B cell (primary cell): Measurements from ENCODE around the gene BICRAL. TPM values are rescaled to one million over a fixed set of nuclear protein-coding genes. Genes with fewer than 3 reads are reported as not detected.

ENCODE experiments used
- ATAC-seq: fragments of 200-7000 bp; cut with Tn5 transposase; one replicate; pipeline ENCODE4 v1.10.0; 2021; ENCODE audit warnings: low read depth, mild to moderate bottlenecking, moderate number of reproducible peaks, moderate library complexity
- CTCF ChIA-PET: fragments of 350-600 bp; sonication (Branson Sonifier 250); formaldehyde crosslinking; loops from one replicate; lab custom pipeline; 2021; ENCODE audit warnings: antibody characterized with exemption, inconsistent platforms; lab: Charles Lee
- POLR2A ChIA-PET: fragments of 350-600 bp; sonication (Branson Sonifier 250); formaldehyde crosslinking; loops from one replicate; lab custom pipeline; 2021; ENCODE audit warnings: antibody characterized with exemption; lab: Charles Lee
- DNase-seq: peaks from one replicate; pipeline ENCODE4 v3.0.0; 2013
- H2AFZ ChIP-seq: 2 replicates; pipeline ENCODE4 v1.6.1; 2012; ENCODE audit warnings: mild to moderate bottlenecking, low read depth, low read length; ENCODE audit not compliant: insufficient read depth, poor library complexity, severe bottlenecking
- H3K27ac ChIP-seq, 2 donors: 1 replicate in 1 of 2; 2 replicates in 1 of 2; pipeline ENCODE4 v1.5.1; 2012 to 2013; ENCODE audit warnings: low read length in 2 of 2, mild to moderate bottlenecking in 2 of 2, moderate library complexity in 1 of 2
- H3K27me3 ChIP-seq, 4 experiments: fragments of 200-600 bp in 1 of 4; sonication (generic) in 1 of 4; replicated peaks in 1 of 4; 1 replicate in 2 of 4; 2 replicates in 2 of 4; pipeline versions ENCODE4 v1.6.1 to v1.7.0; 2013 to 2016; ENCODE audit warnings: low read length in 3 of 4, mild to moderate bottlenecking in 2 of 4, mixed read lengths in 1 of 4, moderate library complexity in 1 of 4; ENCODE audit not compliant: insufficient read depth in 4 of 4, control insufficient read depth in 3 of 4; ENCODE audit errors: control extremely low read depth in 1 of 4
- H3K36me3 ChIP-seq, 2 experiments: replicated peaks in 1 of 2; 1 replicate in 1 of 2; 2 replicates in 1 of 2; pipeline versions ENCODE4 v1.6.1 to v1.7.1; 2013; ENCODE audit warnings: low read length in 1 of 2; ENCODE audit not compliant: insufficient read depth in 2 of 2, control insufficient read depth in 1 of 2; ENCODE audit errors: control extremely low read depth in 1 of 2, extremely low read depth in 1 of 2
- H3K4me1 ChIP-seq, 2 donors: fragments of 200-600 bp in 1 of 2; sonication (generic) in 1 of 2; 1 replicate in 1 of 2; 2 replicates in 1 of 2; pipeline versions ENCODE4 v1.5.1 to v1.6.1; 2013 to 2017; ENCODE audit warnings: low read length in 2 of 2; ENCODE audit not compliant: control insufficient read depth in 2 of 2, insufficient read depth in 2 of 2
- H3K4me2 ChIP-seq: replicated peaks from 2 replicates; pipeline ENCODE3; 2012; ENCODE audit warnings: mild to moderate bottlenecking, low read depth, low read length; ENCODE audit not compliant: poor library complexity, severe bottlenecking
- H3K4me3 ChIP-seq, 5 experiments: fragments of 200-600 bp in 1 of 5; sonication (generic) in 1 of 5; 1 replicate in 3 of 5; 2 replicates in 2 of 5; pipeline versions ENCODE4 v1.5.1 to v1.7.0; 2011 to 2016; ENCODE audit warnings: low read length in 4 of 5, mild to moderate bottlenecking in 4 of 5, low read depth in 2 of 5, control low read depth in 1 of 5, moderate library complexity in 1 of 5; ENCODE audit not compliant: insufficient read depth in 1 of 5; ENCODE audit errors: control extremely low read depth in 1 of 5, extremely low read depth in 1 of 5
- H3K79me2 ChIP-seq: fragments of 200-600 bp; sonication (generic); one replicate; pipeline ENCODE4 v1.6.0; 2016; ENCODE audit warnings: low read length; ENCODE audit not compliant: control insufficient read depth, insufficient read depth
- H3K9ac ChIP-seq: fragments of 200-600 bp; sonication (generic); 2 replicates; pipeline ENCODE4 v1.6.1; 2017; ENCODE audit warnings: mild to moderate bottlenecking, low read length, moderate library complexity
- H3K9me3 ChIP-seq, 3 donors: one replicate each; pipeline versions ENCODE4 v1.6.1 to v1.7.1; 2013; ENCODE audit warnings: low read length in 2 of 3; ENCODE audit not compliant: control insufficient read depth in 2 of 3, insufficient read depth in 1 of 3; ENCODE audit errors: control extremely low read depth in 1 of 3
- H4K20me1 ChIP-seq: 2 replicates; pipeline ENCODE4 v1.6.0; 2012; ENCODE audit warnings: mild to moderate bottlenecking, low read length; ENCODE audit not compliant: insufficient read depth, control insufficient read depth, poor library complexity, severe bottlenecking
- H3K27ac Mint-ChIP-seq: one replicate; pipeline ENCODE4 v1.8.0; 2021; ENCODE audit warnings: mixed read lengths
- H3K27me3 Mint-ChIP-seq: one replicate; pipeline ENCODE4 v1.8.0; 2021; ENCODE audit warnings: mixed read lengths
- H3K4me1 Mint-ChIP-seq: one replicate; pipeline ENCODE4 v1.8.0; 2021; ENCODE audit warnings: mixed read lengths
- H3K4me3 Mint-ChIP-seq: one replicate; pipeline ENCODE4 v1.8.0; 2021; ENCODE audit warnings: mixed read lengths
- H3K9me3 Mint-ChIP-seq: one replicate; pipeline ENCODE4 v1.8.0; 2022; ENCODE audit warnings: mixed read lengths; ENCODE audit not compliant: insufficient read depth
- CTCF ChIP-seq: fragments of 200-600 bp; IDR thresholded peaks from one replicate; pipeline ENCODE4 v1.8.0; 2022; ENCODE audit warnings: antibody characterized with exemption, mild to moderate bottlenecking
- EZH2 ChIP-seq: IDR thresholded peaks from 2 replicates; pipeline ENCODE4 v1.6.1; 2012; ENCODE audit warnings: borderline replicate concordance, low read depth, mild to moderate bottlenecking, moderate library complexity, low read length; ENCODE audit not compliant: insufficient read depth, poor library complexity, severe bottlenecking
- WGBS: methylation state at CpG from one replicate; pipeline ENCODE4 v1.1.5; 2013; ENCODE audit warnings: missing lambda C conversion rate; ENCODE audit not compliant: insufficient coverage; 5-methylcytosine and 5-hydroxymethylcytosine counted together
- intact Hi-C: fragments of 100-400 bp; cut with micrococcal nuclease; formaldehyde crosslinking; loops from one replicate; pipeline ENCODE4 v1.10.0; 2022
- polyA plus RNA-seq: library from polyadenylated mRNA; depleted of rRNA; stranded (reverse); fragments of >200 nt; gene quantifications from 2 replicates; pipeline ENCODE4 v1.2.3, GENCODE V29; 2012
- total RNA-seq, 2 donors: library from RNA; stranded (reverse); fragments of 120-200 nt in 1 of 2; gene quantifications; 1 replicate in 1 of 2; 2 replicates in 1 of 2; pipeline versions ENCODE4 v1.2.3 to v1.2.4, GENCODE V29; 2013 to 2022

The BICRAL gene
- total and polyA plus RNA-seq, 2 donors (not counting 1 experiment from before 2014, with no cell fraction given) = 17.5 to 34.1 TPM

GRCh38 chr6:42877695-42878094, 95.8 kb downstream of the BICRAL start:
- Histone ChIP-seq H3K27me3 (no peaks in the 10 kb centered on the region), H3K79me2 (peaks cover 22% of the 10 kb centered on the region), H3K36me3 (peaks cover 0 to 7% of the 10 kb centered on the region in 2 experiments), H2AFZ (no peak overlapping the region), H4K20me1 (no peaks in the 10 kb centered on the region), H3K27ac (no peak overlapping the region), H3K9me3 (no peaks in the 10 kb centered on the region), H3K4me2 (no peak overlapping the region), H3K4me3 (no peak overlapping the region), H3K4me1 (peaks cover 8 to 18% of the 10 kb centered on the region in 2 donors), H3K9ac (no peak overlapping the region)
- ATAC-seq (no peak), DNase-seq (no peak)
- no CpG with 5 or more reads among the region's 3 CpGs for WGBS
- Mint-ChIP-seq H3K27ac (no peak overlapping the region), H3K4me3 (peak overlapping the region; percentile 34), H3K4me1 (peaks cover 16% of the 10 kb centered on the region), H3K27me3 (no peaks in the 10 kb centered on the region), H3K9me3 (no peaks in the 10 kb centered on the region)
- ChIA-PET CTCF (interaction anchor here (0.7 to 7.2 kb wide), 5 partner anchors 21 to 215 kb away, joined by 3 to 68 read pairs (median 4); no protein-coding TSS in a partner anchor), POLR2A (interaction anchor here (0.6 to 1.5 kb wide), 2 partner anchors 216 to 266 kb away, joined by 4 read pairs; no protein-coding TSS in a partner anchor)
- intact Hi-C loops = loop anchor here (1.0 to 10.0 kb wide), 5 partner anchors 151 to 1091 kb away; partner anchors contain the start of genes MRPS10 and TOMM6
- TF ChIP-seq EZH2 = no peak
- no peak for TF ChIP-seq CTCF
